PFSK-1 (cell line): Measurements from ENCODE around the gene STIM1.

Experiments
- POLR2AphosphoS5 ChIP-seq: IDR thresholded peaks from 2 replicates; pipeline ENCODE4 v1.6.1; 2012; ENCODE audit warnings: low read depth, mild to moderate bottlenecking, control low read depth, low read length, moderate library complexity
- SIN3A ChIP-seq: IDR thresholded peaks from 2 replicates; pipeline ENCODE4 v1.6.1; 2012; ENCODE audit warnings: mild to moderate bottlenecking, low read length, moderate library complexity, borderline replicate concordance; ENCODE audit not compliant: insufficient read depth
- TAF1 ChIP-seq: IDR thresholded peaks from 2 replicates; pipeline ENCODE4 v1.6.1; 2012; ENCODE audit warnings: low read length, control low read depth, borderline replicate concordance; ENCODE audit not compliant: insufficient read depth

- TF ChIP-seq POLR2AphosphoS5 (no peak), TAF1 (no peak), SIN3A (no peak)
Observed at GRCh38 chr11:4032097-4032496, 176.6 kb downstream of the STIM1 start.
